IPS DF 6.9 (cell line): Measurements from ENCODE around the gene CDC25A.

Experiments
- DNase-seq: peaks from one replicate; pipeline ENCODE4 v3.0.0-alpha.2; 2013; ENCODE audit warnings: low read depth, low spot score
- H3K27ac ChIP-seq: one replicate; pipeline ENCODE4 v1.5.1; 2013; ENCODE audit warnings: low read length, control low read depth
- H3K27me3 ChIP-seq: 2 replicates; pipeline ENCODE4 v1.6.1; 2013; ENCODE audit warnings: mild to moderate bottlenecking, low read length; ENCODE audit not compliant: control insufficient read depth, insufficient read depth
- H3K36me3 ChIP-seq: 2 replicates; pipeline ENCODE4 v1.6.1; 2013; ENCODE audit warnings: low read length; ENCODE audit not compliant: control insufficient read depth, insufficient read depth
- H3K4me1 ChIP-seq: 2 replicates; pipeline ENCODE4 v1.6.1; 2013; ENCODE audit warnings: low read length; ENCODE audit not compliant: control insufficient read depth, insufficient read depth
- H3K4me3 ChIP-seq: 2 replicates; pipeline ENCODE4 v1.5.1; 2013; ENCODE audit warnings: mild to moderate bottlenecking, low read length
- H3K9me3 ChIP-seq: 2 replicates; pipeline ENCODE4 v1.6.1; 2013; ENCODE audit warnings: low read length, inconsistent platforms; ENCODE audit not compliant: control insufficient read depth, insufficient read depth
- WGBS: extraction: QIAGEN DNeasy Blood & Tissue Kit; methylation state at CpG from one replicate; pipeline ENCODE4 v1.1.7; 2013; ENCODE audit warnings: mixed read lengths, missing lambda C conversion rate; ENCODE audit not compliant: insufficient read length, insufficient coverage; 5-methylcytosine and 5-hydroxymethylcytosine counted together

CDC25A gene

DNA sequence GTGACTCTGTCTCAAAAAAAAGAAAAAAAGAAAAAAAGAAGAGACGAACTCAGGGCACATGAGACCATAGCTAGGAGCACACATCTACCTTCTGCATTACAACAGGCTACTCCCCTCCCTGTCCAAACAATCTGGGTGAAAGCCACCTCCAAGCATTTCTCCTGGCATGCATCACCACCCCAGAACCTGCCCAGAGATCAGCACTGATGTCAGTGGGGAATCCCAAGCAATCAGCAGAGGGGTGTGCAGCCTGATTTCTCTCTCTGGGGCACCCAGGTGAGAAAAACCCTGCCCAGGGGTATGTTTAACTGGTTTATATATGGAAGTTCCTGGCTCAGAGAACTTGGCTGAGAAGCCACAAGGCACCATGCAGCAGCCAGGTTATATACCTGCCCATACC, 59.4 kb downstream of the CDC25A start:
- H3K36me3 ChIP-seq: no peaks in the 10 kb centered on the region
- no peak overlapping the region for H3K27ac ChIP-seq
- H3K4me3 ChIP-seq: no peak overlapping the region
- H3K27me3 ChIP-seq: no peaks in the 10 kb centered on the region
- peaks cover 2% of the 10 kb centered on the region; the same call in 1 of the 2 replicates for H3K4me1 ChIP-seq
- WGBS: no CpG with 5 or more reads among the region's 1 CpG
- DNase-seq: no peak
- H3K9me3 ChIP-seq: no peaks in the 10 kb centered on the region

DNA sequence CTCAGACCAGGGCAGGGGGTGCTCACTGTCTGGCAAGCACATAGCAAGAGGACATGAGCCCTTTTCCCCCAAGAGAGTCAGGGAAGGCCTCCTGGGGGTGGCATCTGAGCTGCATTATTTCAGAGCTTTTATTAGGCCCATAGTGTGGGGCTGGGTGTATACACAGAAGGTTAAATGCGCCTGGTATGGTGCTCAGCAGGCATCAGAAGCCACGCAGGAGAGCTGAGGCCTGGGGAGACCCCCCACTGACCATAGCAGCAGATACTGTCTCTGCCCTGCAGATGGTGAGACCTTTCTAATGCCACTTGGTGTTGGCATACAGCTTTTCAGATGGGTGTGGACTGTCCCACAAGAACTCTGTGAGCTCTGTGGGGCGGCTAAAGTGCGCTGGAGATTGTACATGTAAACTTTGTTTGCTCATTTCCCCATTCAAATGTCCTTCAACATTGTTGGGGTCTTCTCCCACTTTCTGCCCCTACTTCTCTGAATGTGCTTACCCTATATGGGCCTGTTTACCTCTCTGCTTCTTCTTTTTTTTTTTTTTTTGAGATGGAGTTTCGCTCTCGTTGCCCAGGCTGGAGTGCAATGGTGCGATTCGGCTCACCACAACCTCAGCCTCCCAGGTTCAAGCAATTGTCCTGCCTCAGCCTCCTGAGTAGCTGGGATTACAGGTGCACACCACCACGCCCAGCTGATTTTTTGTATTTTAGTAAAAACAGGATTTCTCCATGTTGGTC, 62.2 kb downstream of the CDC25A start:
- no CpG with 5 or more reads among the region's 9 CpGs for WGBS
- no peak for DNase-seq
- Histone ChIP-seq H3K4me3 (no peak overlapping the region), H3K9me3 (no peaks in the 10 kb centered on the region), H3K27me3 (no peaks in the 10 kb centered on the region), H3K36me3 (no peaks in the 10 kb centered on the region), H3K4me1 (peaks cover 2% of the 10 kb centered on the region; the same call in 1 of the 2 replicates), H3K27ac (no peak overlapping the region)

- Histone ChIP-seq H3K36me3 (no peaks in the 10 kb centered on the region), H3K4me1 (peaks cover 2% of the 10 kb centered on the region; the same call in 1 of the 2 replicates), H3K9me3 (no peaks in the 10 kb centered on the region), H3K27me3 (no peaks in the 10 kb centered on the region), H3K27ac (no peak overlapping the region), H3K4me3 (no peak overlapping the region)
- DNase-seq: no peak
- no CpG with 5 or more reads among the region's 8 CpGs for WGBS
These were observed 63.1 kb downstream of the CDC25A start for GRCh38 chr3:48125013-48125705.

GRCh38 chr3:48123346-48123745, 64.9 kb downstream of the CDC25A start:
- H3K27me3 ChIP-seq: no peaks in the 10 kb centered on the region
- WGBS: no CpG with 5 or more reads among the region's 6 CpGs
- DNase-seq: no peak
- H3K4me3 ChIP-seq: no peak overlapping the region
- no peaks in the 10 kb centered on the region for H3K36me3 ChIP-seq
- peaks cover 2% of the 10 kb centered on the region; the same call in 1 of the 2 replicates for H3K4me1 ChIP-seq
- no peak overlapping the region for H3K27ac ChIP-seq
- no peaks in the 10 kb centered on the region for H3K9me3 ChIP-seq

DNA sequence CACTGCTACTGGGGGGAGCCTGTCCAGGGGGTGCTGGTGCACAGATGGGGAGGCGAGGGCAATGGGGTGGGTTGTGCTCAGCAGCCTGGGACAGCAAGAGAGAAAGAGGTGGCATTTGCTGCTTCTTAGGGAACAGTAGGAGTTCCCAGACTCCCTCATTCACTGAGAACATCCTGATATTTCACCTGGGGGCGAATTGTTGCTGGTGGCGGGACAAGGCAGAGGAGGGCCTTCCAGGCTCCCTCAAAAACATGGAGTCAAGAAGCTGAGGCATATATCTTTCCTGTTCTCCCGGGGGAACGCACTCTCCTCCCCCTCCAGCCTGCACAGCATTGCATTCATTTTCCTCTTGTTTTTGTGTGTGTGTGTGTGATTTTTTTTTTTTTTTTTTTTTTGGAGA, 65.7 kb downstream of the CDC25A start:
- peaks cover 2% of the 10 kb centered on the region; the same call in 1 of the 2 replicates for H3K4me1 ChIP-seq
- no peak for DNase-seq
- WGBS: no CpG with 5 or more reads among the region's 5 CpGs
- H3K36me3 ChIP-seq: no peaks in the 10 kb centered on the region
- H3K27ac ChIP-seq: no peak overlapping the region
- H3K27me3 ChIP-seq: no peaks in the 10 kb centered on the region
- H3K9me3 ChIP-seq: no peaks in the 10 kb centered on the region
- no peak overlapping the region for H3K4me3 ChIP-seq

- no peak overlapping the region for H3K27ac ChIP-seq
- no peaks in the 10 kb centered on the region for H3K27me3 ChIP-seq
- no peaks in the 10 kb centered on the region for H3K9me3 ChIP-seq
- no CpG with 5 or more reads among the region's 1 CpG for WGBS
- H3K4me1 ChIP-seq: peaks cover 1% of the 10 kb centered on the region; the same call in 1 of the 2 replicates
- no peak overlapping the region for H3K4me3 ChIP-seq
- DNase-seq: no peak
- H3K36me3 ChIP-seq: no peaks in the 10 kb centered on the region
These were observed 68.0 kb downstream of the CDC25A start for GRCh38 chr3:48120223-48120622.

DNA sequence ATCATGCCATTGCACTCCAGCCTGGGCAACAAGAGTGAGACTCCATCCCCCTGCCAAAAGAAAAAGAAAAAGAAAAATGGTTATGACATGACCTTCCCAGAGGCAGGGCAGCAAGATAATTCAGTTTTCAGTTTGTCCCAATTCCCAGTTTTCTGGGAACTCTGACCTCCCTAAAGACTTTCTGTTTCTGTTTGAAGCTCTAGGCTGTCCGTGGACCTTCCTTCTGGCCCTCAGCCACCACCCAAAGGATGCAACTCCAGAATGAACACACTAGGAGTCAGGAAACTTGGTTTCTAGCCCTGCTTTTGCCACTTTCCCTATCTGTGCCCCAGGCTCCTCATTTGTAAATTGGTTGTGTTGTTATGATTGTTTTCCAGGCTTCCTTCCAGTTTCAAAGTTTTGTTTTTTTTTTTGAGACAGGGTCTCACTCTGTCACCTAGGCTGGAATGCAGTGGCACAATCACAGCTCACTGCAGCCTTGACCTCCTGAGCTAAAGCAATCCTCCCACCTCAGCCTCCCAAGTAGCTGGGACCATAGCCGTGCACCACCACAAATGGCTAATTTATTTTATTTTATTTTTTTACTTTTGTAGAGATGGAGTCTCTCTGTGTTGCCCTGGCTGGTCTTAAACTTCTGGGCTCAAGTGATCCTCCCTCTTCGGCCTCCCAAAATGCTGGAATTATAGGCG, 68.6 kb downstream of the CDC25A start:
- H3K27me3 ChIP-seq: no peaks in the 10 kb centered on the region
- DNase-seq: no peak
- H3K4me1 ChIP-seq: no peaks in the 10 kb centered on the region
- no peaks in the 10 kb centered on the region for H3K36me3 ChIP-seq
- H3K9me3 ChIP-seq: no peaks in the 10 kb centered on the region
- no CpG with 5 or more reads among the region's 4 CpGs for WGBS
- no peak overlapping the region for H3K27ac ChIP-seq
- H3K4me3 ChIP-seq: no peak overlapping the region

- Histone ChIP-seq H3K36me3 (no peaks in the 10 kb centered on the region), H3K4me3 (no peak overlapping the region), H3K27me3 (no peaks in the 10 kb centered on the region), H3K9me3 (no peaks in the 10 kb centered on the region), H3K27ac (no peak overlapping the region), H3K4me1 (no peaks in the 10 kb centered on the region)
- no peak for DNase-seq
- no CpG with 5 or more reads among the region's 8 CpGs for WGBS
These were observed 69.3 kb downstream of the CDC25A start for GRCh38 chr3:48118928-48119327.

GRCh38 chr3:48118322-48118721, 69.9 kb downstream of the CDC25A start:
- H3K9me3 ChIP-seq: no peaks in the 10 kb centered on the region
- WGBS: no CpG with 5 or more reads among the region's 7 CpGs
- H3K27ac ChIP-seq: no peak overlapping the region
- DNase-seq: no peak
- H3K36me3 ChIP-seq: no peaks in the 10 kb centered on the region
- no peaks in the 10 kb centered on the region for H3K27me3 ChIP-seq
- H3K4me1 ChIP-seq: no peaks in the 10 kb centered on the region
- no peak overlapping the region for H3K4me3 ChIP-seq

- no peak overlapping the region for H3K27ac ChIP-seq
These were observed 75.4 kb downstream of the CDC25A start for GRCh38 chr3:48112813-48113212.

More at GRCh38 chr3:48112813-48113212, 75.4 kb downstream of the CDC25A start:
- Histone ChIP-seq H3K27me3 (no peaks in the 10 kb centered on the region), H3K9me3 (no peaks in the 10 kb centered on the region), H3K4me3 (no peak overlapping the region), H3K4me1 (no peaks in the 10 kb centered on the region), H3K36me3 (no peaks in the 10 kb centered on the region)
- no peak for DNase-seq
- WGBS: no CpG with 5 or more reads among the region's 1 CpG
